NCI-H1048 (cell line): ENCODE results near the gene ZC3H10.
"Not testable (repeated sequence)": the region's sequence is repeated elsewhere in the genome, so short reads cannot be mapped to it uniquely, and the experiment has no call there.

Source experiments
- DNase-seq: peaks from one replicate; lab custom pipeline; 2025; lab: John Stamatoyannopoulos, UW

The ZC3H10 gene

DNA sequence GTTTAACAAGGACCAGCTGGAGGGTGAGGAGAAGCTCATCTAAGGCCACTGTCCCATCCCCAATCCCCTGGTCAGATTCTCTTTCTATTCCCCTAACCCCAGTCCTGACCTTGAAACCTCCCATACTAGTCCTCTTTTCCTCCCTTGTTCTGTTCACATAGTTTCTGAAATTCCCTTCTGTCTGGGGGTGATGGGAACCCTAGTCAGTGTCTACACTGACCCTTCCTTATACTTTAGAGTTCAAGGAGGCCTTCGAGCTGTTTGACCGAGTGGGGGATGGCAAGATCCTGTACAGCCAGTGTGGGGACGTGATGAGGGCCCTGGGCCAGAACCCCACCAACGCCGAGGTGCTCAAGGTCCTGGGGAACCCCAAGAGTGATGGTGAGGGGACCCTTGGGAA lies 36.8 kb downstream of the ZC3H10 start:
- no peak for DNase-seq

DNA sequence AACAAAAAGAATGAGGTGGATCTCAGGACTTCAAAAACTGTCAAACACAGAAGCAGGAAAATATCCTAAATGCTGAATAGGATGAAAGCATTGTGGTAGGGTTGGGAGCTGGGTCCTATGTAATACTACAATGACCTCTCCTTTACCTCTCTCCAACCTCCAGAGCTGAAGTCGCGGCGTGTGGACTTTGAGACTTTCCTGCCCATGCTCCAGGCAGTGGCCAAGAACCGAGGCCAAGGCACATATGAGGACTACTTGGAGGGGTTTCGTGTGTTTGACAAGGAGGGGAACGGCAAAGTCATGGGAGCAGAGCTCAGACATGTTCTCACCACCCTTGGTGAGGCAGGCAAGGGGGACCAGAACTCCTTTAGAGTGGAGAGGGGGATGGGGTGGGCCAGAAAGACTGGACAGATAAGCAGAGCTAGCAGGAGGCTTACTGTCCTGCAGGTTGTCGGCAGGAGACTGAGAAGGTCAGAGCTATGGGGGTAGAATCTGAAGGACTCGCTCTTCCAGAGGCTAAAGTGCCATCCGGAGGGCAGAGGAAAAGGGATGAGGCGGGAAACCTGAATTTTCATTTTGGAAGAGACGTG lies 37.3 kb downstream of the ZC3H10 start:
- no peak for DNase-seq

DNA sequence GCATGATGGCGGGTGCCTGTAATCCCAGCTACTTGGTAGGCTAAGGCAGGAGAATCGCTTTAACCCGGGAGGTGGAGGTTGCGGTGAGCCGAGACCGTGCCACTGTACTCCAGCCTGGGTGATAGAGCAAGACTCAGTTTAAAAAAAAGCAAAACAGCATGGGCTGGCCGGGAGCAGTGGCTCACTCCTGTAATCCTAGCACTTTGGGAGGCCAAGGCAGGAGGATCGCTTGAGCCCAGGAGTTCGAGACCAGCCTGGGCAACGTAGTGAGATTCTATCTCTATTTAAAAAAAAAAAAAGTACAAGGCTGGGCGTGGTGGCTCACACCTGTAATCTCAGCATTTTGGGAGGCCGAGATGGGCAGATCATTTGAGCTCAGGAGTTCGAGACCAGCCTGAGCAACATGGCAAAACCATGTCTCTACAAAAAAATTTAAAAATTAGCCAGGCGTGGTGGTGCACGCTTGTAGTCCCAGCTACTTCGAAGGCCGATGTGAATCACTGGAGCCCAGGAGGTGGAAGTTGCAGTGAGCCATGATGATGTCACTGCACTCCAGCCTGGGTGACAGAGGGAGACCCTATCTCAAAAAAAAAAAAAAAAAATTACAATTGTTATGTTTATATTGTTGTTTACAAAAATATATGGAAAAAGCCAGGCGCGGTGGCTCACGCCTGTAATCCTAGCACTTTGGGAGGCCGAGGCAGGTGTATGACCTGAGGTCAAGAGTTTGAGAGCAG lies 38.6 kb downstream of the ZC3H10 start:
- DNase-seq = not testable (repeated sequence)

DNA sequence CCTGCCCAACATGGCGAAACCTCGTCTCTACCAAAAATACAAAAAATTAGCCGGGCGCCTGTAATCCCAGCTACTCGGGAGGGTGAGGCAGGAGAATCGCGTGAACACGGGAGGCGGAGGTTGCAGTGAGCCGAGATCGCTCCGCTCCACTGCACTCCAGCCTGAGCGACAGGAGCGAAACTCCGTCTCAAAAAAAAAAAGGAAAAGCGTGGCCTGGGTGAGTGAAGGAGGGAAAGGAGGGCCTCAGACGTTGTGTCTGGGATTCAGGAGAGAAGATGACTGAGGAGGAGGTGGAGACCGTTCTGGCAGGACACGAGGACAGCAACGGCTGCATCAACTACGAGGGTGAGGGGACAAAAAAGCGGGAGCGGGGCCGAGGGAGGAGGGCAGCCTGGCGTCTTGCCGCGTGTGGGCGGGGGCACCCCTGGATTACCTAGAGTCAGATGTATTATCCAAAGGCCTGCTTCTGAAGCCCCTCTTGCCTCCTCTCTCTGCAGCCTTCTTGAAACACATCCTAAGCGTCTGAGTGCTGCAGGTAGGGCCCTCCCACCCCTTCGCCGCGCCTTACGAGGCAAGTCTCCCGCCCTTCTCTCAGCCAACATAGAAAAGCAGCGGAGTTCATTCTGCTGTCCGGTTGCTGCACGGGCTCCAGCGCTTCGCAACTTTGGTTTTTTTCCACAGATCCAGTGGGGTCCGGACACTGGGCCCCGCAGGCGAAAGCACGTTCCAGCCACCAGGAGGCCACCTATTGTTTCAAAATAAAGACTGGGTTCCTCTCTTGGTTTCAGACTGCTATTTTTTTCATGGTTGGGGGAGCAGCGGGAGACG lies 39.3 kb downstream of the ZC3H10 start:
- DNase-seq = no peak

DNA sequence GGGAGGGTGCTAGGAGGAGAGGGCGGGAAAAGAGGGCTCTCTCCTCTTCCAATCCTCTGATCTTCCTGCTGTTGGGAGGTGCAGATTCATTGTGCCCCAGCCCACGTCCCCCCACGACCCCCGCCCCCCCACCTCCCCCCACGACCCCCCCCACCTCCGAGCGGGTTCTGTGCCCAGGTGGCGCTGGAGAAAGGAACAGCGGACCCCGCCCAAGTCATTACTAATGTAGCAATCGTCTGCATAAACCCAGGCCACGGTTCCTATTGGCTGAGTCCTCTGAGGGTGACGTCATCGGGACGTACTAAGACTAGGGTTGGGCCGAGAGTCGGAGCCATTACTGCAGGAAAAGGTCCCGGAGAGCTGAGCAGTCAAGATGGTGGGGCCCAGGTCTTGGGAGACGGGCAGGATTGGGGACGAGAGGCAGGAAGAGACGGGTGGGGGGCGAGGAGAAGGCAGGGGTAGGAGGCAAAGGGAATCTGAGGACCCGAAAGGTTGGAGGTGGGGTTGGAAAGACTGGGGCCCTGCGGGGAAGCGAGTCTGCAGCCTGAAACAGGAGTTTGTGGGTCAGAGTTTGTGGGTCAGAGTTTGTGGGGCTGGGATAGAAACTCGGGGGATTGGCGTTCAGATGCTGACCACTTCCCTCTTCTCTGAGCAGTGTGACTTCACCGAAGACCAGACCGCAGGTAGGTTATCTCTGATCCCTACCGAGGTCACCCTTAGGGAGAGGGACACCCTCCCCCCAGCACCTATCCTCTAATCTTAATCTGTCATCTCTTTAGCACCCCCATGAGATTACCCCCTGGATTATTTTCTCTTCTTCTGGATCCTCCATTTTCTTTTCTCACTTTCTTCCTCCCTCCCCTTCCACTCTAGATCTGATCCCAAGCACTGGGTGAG lies 40.2 kb downstream of the ZC3H10 start, which contains the start of gene MYL6:
Gene MYL6, plus strand, starts transcription at position 331 of the 897 bp plus-strand sequence. Its CDS starts 43 bp downstream, at position 374.
- DNase-seq = peak; percentile 95

DNA sequence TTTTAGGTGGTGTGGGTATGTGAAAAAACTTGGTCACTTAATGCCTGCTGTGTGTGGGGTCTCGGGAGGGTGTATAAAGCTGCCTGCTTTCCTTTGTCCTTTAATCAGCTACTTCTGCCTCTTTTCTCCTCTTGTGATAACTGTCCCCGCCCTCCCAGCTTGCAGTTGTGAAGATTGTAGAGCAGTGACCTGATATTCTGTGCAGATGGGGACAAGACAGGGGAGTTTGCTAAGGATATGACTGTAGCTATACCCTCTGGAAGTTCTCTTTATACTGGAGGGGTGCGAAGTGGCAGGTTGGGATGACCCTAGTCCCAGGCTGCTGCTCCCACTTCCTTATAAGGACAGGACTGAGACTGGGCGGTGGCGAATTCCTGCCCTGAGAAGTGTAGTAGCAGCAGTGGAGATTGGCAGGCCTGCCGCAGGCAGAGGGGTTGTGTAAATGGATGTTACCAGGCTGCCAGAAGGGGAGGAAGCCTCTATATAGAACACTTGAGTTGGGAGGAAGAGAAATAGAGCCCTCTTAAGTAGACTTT lies 40.9 kb downstream of the ZC3H10 start:
- no peak for DNase-seq

DNA sequence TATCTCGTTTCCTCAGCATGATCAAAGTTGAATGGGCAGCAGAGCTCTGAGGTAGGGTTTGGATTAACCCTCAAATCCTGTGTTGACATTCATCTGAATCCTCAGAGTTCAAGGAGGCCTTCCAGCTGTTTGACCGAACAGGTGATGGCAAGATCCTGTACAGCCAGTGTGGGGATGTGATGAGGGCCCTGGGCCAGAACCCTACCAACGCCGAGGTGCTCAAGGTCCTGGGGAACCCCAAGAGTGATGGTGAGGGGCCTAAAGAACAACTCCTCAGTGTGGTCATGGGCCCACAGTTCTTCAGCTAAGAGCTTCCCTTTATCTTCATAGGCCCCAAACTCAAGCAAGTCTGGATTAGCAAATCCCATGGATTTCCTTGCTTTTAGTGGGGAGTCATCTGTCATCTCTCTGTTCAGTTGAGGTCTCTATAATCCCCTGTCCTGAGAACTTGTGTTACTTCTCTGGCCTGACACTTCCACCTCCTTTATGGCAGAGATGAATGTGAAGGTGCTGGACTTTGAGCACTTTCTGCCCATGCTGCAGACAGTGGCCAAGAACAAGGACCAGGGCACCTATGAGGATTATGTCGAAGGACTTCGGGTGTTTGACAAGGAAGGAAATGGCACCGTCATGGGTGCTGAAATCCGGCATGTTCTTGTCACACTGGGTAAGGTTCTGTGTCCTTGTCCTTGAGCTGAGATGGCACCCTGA lies 41.6 kb downstream of the ZC3H10 start:
- DNase-seq = no peak

DNA sequence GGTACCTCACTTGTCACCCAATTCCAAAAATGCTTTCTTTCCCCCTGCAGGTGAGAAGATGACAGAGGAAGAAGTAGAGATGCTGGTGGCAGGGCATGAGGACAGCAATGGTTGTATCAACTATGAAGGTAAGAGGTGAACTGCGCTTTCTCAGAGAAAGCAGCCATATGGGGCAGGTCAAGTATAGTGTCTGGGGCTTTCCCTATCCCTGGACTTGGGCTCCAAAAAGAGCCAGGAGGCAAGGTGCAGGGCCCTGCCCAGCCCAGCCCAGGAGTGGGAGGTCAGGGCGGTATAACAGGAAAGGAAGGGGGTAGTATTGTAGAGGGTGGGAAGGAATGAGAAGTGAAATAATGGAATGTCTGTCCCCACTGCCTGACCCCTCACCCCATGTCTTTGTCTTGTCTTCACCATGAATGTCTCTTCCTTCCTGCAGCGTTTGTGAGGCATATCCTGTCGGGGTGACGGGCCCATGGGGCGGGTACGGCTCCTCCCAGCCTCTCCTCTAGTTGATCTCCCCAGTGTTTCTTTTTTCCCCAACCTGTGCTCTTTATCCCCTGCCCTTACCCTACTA lies 42.2 kb downstream of the ZC3H10 start:
- DNase-seq = no peak

DNA sequence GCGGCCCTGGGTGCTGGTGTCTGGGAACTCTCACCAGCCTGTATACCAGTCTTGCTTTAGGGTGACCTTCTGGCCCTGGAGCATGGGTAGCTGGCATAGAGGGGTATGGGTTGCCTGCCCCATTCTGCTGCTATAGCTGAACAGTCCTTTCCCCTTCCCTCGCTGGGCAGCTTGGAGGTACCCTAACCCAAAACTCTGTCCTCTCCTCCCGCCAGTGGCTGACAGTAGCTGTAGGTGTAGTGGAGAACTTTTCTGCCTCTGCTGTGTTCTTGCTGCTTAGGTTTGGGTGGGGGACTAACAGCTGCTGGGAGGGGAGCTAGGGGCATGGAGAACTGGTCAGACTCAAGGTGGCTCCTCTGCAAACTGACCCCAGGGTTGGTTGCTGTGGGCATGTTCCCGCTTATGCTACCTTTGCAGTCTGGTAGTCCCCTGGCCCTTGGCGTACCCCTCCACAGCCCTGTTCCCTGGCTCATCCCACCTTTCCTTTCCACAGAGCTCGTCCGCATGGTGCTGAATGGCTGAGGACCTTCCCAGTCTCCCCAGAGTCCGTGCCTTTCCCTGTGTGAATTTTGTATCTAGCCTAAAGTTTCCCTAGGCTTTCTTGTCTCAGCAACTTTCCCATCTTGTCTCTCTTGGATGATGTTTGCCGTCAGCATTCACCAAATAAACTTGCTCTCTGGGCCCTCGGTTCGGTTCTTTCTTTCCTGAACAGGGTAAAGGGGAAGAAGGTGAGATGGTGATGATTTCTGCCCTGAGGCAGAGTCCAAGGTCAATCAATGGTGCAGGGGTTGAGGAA lies 43.0 kb downstream of the ZC3H10 start:
- no peak for DNase-seq

DNA sequence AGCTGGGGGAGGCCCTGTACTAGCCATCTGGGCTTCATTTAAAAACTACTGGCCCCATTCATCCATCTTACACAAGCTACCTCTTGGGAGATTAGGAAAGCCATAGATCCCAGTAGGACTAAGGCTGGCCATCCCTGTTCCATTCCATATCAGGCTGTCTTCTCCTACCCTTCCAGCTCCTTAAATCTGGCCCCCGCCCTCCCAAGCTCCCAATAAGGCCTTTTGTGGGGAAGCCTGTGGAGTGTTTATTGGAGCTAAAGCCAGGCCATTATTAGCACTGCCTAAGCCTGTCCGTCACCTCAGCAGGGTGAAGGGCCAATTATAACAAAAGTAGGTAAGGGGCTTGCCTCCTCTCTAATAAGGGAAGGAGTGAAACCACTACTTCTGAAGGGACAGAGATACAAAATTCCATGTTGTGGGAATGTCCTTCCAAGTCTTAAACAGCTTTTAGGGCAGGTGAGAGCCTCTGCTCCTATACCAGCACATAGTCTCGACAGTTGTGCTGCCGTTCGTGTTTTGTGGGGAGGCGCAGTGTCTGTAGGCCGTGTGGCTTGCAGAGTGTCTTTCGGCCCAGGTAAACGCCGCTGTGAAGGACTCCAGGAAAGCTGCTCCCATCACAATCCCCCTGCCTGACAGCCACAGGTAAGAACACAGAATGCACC lies 43.8 kb downstream of the ZC3H10 start:
- no peak for DNase-seq

DNA sequence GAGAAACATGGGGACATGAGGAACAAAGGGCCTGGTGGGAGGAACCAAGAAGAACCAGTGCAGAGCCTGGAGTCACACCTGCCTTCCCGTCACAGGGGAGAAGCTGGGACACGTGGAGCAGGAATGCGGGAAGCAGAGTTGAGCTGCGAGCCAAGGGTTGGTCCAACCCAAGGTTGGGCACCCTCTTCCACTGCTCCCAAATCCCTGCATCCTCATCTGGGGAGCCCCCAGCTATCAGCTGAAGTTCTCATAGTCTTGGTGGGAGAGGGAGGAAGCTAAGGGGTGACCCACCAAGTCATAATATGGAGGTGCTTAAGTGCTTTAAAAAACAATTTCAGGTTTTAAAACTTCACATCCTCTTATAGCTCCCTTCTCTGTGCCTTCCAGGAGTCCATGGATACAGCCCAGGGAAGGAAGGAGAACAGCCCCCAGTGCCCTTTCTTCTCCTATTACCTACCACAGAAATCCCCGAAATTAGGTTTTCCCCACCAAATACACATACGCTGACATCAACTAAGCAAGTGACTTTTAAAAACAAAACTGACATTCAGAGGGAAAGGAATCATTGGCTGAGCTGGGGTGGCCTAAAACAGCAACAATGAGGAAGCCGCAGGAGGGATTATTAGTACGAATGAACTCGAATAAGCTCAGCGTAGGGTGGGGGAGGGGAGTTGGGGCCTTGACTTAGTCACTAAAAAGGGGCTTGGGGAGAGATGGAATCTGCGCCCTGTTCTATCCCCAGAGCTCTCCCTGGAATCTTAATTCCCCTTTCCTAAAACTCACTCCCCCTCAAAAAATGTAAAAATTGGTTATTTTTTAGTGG lies 44.6 kb downstream of the ZC3H10 start:
- DNase-seq = no peak

DNA sequence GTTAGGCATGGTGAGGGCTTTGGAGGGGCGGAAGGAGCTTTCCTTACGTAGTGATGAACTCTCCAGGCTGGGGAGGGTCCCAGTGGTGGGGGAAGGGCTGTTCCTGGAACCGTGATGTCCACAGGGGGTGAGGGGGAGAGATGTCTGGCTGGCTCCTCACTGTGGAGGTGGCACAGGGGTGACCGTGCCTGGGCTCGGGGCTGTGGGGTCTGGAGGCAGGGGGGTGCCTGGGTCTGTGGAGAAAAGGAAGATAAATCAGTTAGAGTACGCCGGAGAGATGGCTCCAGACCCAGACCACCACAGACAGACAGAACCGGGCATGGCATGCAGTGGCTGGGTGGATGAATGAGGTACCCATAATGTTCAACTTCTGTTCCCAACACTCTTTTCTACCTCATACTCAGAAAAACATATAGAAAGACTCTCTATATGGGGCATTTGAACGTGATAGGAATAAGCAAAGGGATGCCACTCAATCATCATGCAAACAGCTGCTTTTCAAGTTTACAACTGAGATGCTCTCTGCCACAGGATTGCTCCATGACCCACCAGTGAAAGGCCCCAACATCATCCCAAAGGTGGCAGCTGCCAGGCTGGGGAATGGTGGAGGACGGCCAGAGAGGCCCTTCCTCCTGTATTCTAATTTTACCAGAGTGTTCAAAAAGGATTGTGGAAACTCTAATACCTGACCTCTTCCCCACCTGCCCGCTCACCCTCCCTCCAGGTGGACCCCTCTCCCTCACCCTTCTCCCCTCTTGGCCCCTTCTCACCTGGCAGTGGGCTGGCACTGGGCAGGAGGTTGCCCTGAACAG lies 45.7 kb downstream of the ZC3H10 start:
- no peak for DNase-seq

DNA sequence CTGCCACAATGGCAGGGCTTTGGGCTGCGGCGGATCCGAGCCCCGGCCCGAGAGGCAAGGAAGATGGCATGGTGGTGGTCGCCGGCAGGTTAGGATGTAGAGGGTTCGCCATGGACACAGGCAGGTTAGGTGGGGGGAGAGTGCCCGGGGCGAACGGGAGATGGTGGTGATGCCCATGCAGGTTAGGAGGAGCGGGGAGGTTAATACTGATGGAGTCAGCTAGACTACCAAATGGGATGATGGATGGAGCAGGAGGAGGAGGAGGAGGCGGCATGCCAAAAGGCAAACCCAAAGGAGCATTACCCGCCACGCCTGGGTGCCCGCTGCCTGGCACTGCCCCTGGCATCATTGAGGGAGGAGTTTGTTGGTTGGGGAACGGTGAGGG lies 46.3 kb downstream of the ZC3H10 start:
- DNase-seq = no peak

DNA sequence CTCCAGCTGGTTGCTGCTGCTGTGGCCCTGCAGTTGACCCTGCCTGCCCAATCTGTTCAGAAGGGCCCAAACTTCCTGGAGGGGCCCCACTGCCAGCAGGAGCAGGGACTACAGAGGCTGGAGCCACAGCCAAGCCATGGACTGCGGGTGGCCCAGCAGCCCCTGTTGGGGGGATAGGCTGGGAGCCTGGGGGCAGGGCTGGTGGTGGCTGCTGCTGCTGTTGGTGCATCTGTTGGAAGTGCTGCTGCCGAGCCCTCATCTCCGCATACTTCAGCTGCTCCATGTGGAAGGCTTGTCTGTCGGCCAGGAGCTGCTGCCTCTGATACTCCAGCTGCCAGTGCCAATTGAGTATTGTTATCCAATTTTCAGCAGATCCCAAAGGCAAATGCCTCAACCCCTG lies 47.3 kb downstream of the ZC3H10 start:
- no peak for DNase-seq

DNA sequence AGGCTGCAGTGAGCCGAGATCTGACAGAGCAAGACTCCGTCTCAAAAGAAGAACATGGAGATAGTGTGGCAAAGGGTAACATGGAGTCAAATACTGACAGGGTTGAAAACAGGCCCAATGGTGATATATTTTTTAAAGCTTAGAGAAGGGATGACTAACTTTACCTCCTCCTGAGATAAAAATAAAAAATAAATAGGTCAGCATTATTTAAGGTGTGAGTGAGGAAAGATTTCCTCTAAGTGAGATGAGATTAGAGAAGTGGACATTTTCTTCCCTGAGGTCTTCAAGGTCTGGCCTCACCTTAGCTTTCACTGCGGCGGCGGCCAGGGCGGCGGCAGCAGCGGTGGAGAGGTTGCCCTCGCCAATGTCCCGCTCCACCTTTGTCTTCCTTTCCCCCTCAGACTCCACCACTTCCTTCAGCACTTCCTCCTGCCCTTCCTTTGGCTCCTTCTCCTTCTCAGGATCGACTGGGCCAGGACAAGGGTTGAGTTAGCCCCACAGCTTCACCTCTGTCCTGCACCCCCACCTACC lies 51.2 kb downstream of the ZC3H10 start:
- DNase-seq = no peak

DNA sequence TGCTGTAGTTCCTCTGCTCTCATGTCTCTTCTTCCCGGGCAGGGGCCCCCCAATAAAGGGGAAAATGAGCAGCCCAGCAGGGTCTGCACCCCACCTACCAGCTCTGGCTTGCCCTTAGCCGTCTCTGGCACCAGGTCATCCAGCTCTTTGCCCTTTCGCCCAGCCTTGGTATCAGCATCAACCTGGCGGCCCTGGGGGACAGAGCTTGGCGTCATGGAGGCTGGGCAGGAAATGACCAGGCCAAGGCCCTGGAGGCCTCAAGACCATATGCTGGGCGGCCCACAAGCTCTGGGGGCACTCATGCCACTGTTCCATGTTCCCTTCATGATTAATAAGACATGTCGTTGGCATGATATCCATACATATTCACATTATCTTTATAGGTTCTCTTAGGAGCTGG lies 54.8 kb downstream of the ZC3H10 start:
- DNase-seq = no peak
